PFSK-1 (cell line): ENCODE measurements around the gene PLCL2.

Experiments used
- POLR2AphosphoS5 ChIP-seq: IDR thresholded peaks from 2 replicates; pipeline ENCODE4 v1.6.1; 2012; ENCODE audit warnings: low read depth, mild to moderate bottlenecking, control low read depth, low read length, moderate library complexity
- REST ChIP-seq, 2 experiments: IDR thresholded peaks; 2 replicates each; pipeline versions ENCODE4 v1.6.1 to v1.8.0; 2011 to 2012; ENCODE audit warnings: low read depth in 2 of 2, low read length in 2 of 2, control low read depth in 1 of 2, inconsistent platforms in 1 of 2, mild to moderate bottlenecking in 1 of 2, moderate library complexity in 1 of 2; ENCODE audit not compliant: insufficient read depth in 1 of 2

DNA sequence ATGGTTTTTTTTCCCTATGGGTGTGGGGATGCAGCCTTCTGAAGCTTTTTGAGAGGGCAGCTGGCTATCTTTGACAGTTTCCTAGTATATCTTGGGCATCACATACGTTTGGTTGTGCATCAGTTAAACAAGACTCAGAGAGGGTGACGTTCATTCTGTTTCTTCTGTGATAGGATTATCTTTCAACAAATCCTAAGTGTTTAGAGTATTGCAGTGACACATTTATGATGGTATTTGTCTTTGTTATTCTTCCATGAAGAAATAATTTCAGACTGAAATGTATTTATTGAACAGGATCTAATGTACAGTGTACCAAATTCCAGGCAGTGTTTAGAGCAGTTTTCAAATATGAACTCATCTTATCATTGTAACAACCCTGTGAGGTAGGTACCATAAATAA, 114.4 kb downstream of the PLCL2 start:
- TF ChIP-seq REST (IDR thresholded peaks at IDR 0.05; ENCODE audit: insufficient read depth in 1 of 2, low read depth in 2 of 2, low read length in 2 of 2) (no peak), POLR2AphosphoS5 (no peak)
